Measurements from ENCODE around the gene RGS19.
"Not testable (repeated sequence)": the region's sequence is repeated elsewhere in the genome, so short reads cannot be mapped to it uniquely, and the experiment has no call there.

Gene RGS19

DNA sequence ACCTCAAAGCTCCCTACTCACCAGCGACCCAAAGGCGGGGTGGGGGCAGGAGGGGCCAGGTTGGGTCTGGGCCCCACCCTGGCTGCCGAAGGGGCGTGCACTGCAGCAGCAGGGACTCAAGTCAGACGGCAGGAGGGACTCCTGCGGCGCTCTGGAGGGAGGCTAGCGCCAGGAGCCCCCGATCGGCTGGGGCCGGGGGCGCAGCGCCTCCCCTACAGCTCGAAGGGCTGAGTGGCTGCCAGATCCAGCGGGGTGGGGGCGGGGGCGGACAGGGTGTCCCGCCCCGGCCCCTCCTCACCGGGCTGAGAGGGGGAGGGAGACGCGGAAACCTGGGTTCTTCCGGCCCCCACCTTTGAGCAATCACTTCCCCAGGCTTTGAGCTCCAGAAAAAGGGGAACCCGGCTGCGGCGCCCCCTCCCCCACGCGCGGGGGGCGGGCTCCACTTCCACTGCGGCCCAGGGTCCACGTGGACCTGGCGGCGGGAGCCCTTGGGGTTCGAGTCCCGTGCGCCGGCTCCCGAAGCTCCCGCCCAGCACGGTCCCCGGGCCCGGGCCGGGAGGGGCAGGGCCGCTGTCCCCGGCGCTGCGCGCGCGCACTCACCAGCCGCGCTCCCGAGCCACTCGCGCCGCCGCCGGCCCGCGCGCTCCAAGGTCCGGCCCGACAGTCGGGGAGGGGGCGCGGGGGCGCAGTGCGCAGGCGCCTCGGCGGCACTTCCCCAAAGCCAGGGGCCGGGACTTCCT lies at the start of gene RGS19:
TSS of gene RGS19 (minus strand) at position 246 of the 740 bp plus-strand sequence. CDS start 2,632 bp downstream, outside the sequence.
- H3K4me3 ChIP-seq (ENCODE audit: low read length): peak within 1 kb of the TSS; percentile 66
- H3K9ac ChIP-seq (ENCODE audit: low read length): peak within 1 kb of the TSS; percentile 53
- peaks cover 42% of the 10 kb centered on the region for H3K27me3 ChIP-seq (ENCODE audit: control insufficient read depth, insufficient read depth, low read length)
- H3K27ac ChIP-seq (ENCODE audit: low read length): no peak within 1 kb of the TSS
- no peaks in the 10 kb centered on the region for H3K9me3 ChIP-seq (ENCODE audit: control insufficient read depth, low read depth, low read length)
- no peaks in the 10 kb centered on the region for H3K36me3 ChIP-seq (ENCODE audit: control insufficient read depth, low read depth, low read length)
- H3K4me1 ChIP-seq (ENCODE audit: control insufficient read depth, low read depth, low read length): peaks cover 8% of the 10 kb centered on the region

DNA sequence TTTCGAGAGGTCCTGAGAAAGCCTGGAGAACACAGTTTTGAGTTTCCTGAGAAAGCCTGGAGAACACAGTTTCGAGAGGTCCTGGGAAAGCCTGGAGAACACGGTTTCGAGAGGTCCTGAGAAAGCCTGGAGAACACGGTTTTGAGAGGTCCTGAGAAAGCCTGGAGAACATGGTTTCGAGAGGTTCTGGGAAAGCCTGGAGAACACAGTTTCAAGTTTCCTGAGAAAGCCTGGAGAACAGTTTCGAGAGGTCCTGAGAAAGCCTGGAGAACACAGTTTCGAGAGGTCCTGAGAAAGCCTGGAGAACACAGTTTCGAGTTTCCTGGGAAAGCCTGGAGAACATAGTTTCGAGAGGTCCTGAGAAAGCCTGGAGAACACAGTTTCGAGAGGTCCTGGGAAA lies 44.2 kb upstream of the RGS19 start:
- not testable (repeated sequence) for H3K27ac ChIP-seq (ENCODE audit: low read length); H3K9ac ChIP-seq (ENCODE audit: low read length); H3K4me1 ChIP-seq (ENCODE audit: control insufficient read depth, low read depth, low read length); H3K36me3 ChIP-seq (ENCODE audit: control insufficient read depth, low read depth, low read length); H3K9me3 ChIP-seq (ENCODE audit: control insufficient read depth, low read depth, low read length); H3K4me3 ChIP-seq (ENCODE audit: low read length); H3K27me3 ChIP-seq (ENCODE audit: control insufficient read depth, insufficient read depth, low read length)

GRCh38 chr20:64122927-64123326 lies 43.6 kb upstream of the RGS19 start:
- H3K27me3 ChIP-seq (ENCODE audit: control insufficient read depth, insufficient read depth, low read length); H3K27ac ChIP-seq (ENCODE audit: low read length); H3K9me3 ChIP-seq (ENCODE audit: control insufficient read depth, low read depth, low read length); H3K9ac ChIP-seq (ENCODE audit: low read length); H3K36me3 ChIP-seq (ENCODE audit: control insufficient read depth, low read depth, low read length); H3K4me3 ChIP-seq (ENCODE audit: low read length); H3K4me1 ChIP-seq (ENCODE audit: control insufficient read depth, low read depth, low read length): not testable (repeated sequence)

DNA sequence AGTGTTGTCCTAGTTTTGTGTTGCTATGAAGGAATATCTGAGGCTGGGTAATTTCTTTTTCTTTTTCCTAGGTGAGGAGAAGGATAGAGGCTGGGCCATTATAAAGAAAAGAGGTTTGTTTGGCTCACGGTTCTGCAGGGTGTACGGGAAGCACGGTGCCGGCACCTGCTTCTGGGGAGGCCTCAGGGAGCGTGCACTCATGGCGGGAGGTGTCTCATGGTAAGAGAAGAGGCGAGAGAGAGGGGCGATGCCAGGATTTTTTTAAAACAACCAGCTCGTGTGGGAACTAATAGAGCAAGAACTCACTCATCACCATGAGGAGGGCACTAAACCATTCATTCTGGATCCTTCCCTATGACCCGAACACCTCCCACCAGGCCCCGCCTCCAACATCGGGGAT lies 42.3 kb upstream of the RGS19 start:
- Histone ChIP-seq H3K36me3 (ENCODE audit: control insufficient read depth, low read depth, low read length) (no peaks in the 10 kb centered on the region), H3K27me3 (ENCODE audit: control insufficient read depth, insufficient read depth, low read length) (no peaks in the 10 kb centered on the region), H3K27ac (ENCODE audit: low read length) (no peak overlapping the region), H3K9me3 (ENCODE audit: control insufficient read depth, low read depth, low read length) (no peaks in the 10 kb centered on the region), H3K9ac (ENCODE audit: low read length) (no peak overlapping the region), H3K4me1 (ENCODE audit: control insufficient read depth, low read depth, low read length) (no peaks in the 10 kb centered on the region), H3K4me3 (ENCODE audit: low read length) (no peak overlapping the region)

DNA sequence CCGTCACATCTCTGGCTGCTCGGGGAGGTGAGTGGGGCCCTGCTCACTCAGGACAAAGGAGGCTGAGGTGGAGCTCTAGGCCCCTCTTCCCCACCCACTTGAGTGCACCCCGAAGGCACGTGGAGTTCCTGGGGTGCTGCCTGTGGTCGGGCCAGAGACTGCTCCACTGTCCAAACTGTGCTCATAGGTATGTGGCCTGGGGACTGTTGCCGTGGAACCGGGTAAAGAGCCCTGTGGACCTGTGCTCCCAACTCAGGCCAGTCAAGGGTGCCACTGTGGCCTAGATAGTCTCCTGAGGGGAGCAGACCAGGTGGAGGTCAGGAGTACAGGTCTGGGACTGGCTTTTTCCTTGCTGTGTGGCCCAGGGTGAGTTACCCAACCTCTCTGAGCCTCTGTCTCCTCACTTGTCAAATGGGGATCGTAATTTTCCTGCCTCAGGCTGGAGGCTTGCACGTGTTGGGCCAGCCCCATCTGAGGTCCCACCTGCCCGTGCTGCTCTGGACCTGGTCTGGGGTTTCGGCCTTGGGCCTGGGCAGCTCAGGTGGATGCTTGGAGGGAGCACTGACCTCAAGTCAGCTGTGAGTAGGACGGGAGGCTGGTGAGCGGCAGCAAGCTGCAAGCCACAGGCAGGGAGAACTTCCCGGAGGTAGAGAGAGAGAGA lies 40.5 kb upstream of the RGS19 start:
- H3K9ac ChIP-seq (ENCODE audit: low read length): no peak overlapping the region
- no peaks in the 10 kb centered on the region for H3K9me3 ChIP-seq (ENCODE audit: control insufficient read depth, low read depth, low read length)

DNA sequence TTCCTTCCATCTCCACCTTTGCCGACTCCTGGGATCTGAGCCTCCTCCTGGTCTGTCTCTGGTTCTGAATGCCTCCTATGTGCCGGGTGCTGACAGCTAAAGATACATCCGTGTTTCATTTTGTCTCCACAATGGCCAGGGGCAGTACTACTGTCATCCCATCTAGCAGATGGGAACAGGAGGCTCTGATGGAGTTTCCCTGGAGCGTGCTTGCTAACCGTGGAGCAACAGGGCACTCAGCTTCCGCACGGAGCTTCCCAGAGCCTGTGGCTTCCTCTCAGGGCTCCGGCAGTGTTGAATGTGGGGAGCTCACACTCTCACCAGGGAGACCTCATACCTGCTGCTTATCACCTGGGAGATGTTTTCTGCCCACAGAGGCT lies 40.0 kb upstream of the RGS19 start:
- H3K4me1 ChIP-seq (ENCODE audit: control insufficient read depth, low read depth, low read length): no peaks in the 10 kb centered on the region
- H3K27ac ChIP-seq (ENCODE audit: low read length): no peak overlapping the region
- H3K36me3 ChIP-seq (ENCODE audit: control insufficient read depth, low read depth, low read length): no peaks in the 10 kb centered on the region
- H3K27me3 ChIP-seq (ENCODE audit: control insufficient read depth, insufficient read depth, low read length): no peaks in the 10 kb centered on the region
- H3K9me3 ChIP-seq (ENCODE audit: control insufficient read depth, low read depth, low read length): no peaks in the 10 kb centered on the region
- H3K9ac ChIP-seq (ENCODE audit: low read length): no peak overlapping the region
- no peak overlapping the region for H3K4me3 ChIP-seq (ENCODE audit: low read length)

More for the DNA sequence above, 40.5 kb upstream of the RGS19 start:
- Histone ChIP-seq H3K4me3 (ENCODE audit: low read length) (no peak overlapping the region), H3K27me3 (ENCODE audit: control insufficient read depth, insufficient read depth, low read length) (no peaks in the 10 kb centered on the region), H3K27ac (ENCODE audit: low read length) (no peak overlapping the region), H3K36me3 (ENCODE audit: control insufficient read depth, low read depth, low read length) (no peaks in the 10 kb centered on the region), H3K4me1 (ENCODE audit: control insufficient read depth, low read depth, low read length) (no peaks in the 10 kb centered on the region)

DNA sequence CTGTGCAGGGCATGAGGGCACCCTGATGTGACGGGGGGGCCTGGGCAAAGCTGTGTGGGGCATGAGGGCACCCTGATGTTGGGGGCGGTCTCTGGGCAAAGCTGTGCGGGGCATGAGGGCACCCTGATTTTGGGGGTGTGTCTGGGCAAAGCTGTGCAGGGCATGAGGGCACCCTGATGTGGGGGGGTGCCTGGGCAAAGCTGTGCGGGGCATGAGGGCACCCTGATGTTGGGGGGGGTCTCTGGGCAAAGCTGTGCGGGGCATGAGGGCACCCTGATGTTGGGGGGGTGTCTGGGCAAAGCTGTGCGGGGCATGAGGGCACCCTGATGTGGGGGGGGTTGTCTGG lies 38.1 kb upstream of the RGS19 start:
- not testable (repeated sequence) for H3K9ac ChIP-seq (ENCODE audit: low read length); H3K27me3 ChIP-seq (ENCODE audit: control insufficient read depth, insufficient read depth, low read length)

DNA sequence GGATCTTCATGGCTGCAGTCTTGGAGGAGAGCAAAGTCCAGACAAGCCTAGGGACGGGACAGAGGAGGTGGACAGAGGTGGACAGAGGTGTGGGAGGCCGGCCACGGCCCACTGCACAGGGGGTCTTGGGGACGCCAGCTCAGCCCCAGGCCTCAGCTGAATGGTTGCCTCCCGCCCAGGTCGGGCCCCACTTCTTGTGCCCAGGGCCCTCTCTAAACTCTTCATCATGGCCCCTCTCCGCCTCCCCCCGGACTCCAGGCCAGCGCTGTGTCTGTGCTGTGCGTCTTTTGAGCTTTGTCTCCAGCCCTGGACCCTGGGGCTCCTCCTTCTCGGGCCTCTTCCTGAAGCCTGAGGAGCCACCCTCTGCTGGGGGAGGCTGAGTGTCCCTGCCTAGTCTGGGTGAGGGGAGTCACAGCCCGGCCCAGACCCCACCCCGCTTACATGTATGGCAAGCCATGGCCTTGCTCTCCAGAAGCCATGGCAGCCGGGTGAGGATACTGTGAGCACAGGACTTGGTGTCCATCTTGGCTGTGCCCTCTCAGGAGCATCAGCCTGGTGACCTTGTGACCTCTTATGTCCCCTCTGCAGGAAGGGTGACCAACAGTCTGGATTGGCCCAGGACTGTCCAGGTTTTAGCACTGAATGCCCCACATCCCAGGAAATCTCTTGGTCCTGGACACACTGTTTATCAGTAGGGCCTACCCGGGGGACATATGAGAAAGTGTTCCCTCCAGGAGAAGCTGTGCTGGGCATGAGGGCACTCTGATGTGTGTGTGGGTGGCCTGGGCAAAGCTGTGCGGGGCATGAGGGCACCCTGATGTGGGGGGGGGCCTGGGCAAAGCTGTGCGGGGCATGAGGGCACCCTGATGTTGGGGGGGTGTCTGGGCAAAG lies 37.5 kb upstream of the RGS19 start:
- no peaks in the 10 kb centered on the region for H3K36me3 ChIP-seq (ENCODE audit: control insufficient read depth, low read depth, low read length)
- H3K4me1 ChIP-seq (ENCODE audit: control insufficient read depth, low read depth, low read length): no peaks in the 10 kb centered on the region
- no peak overlapping the region for H3K27ac ChIP-seq (ENCODE audit: low read length)
- no peak overlapping the region for H3K4me3 ChIP-seq (ENCODE audit: low read length)
- H3K9ac ChIP-seq (ENCODE audit: low read length): no peak overlapping the region
- H3K27me3 ChIP-seq (ENCODE audit: control insufficient read depth, insufficient read depth, low read length): no peaks in the 10 kb centered on the region
- no peaks in the 10 kb centered on the region for H3K9me3 ChIP-seq (ENCODE audit: control insufficient read depth, low read depth, low read length)

More for the DNA sequence above, 38.1 kb upstream of the RGS19 start:
- not testable (repeated sequence) for H3K9me3 ChIP-seq (ENCODE audit: control insufficient read depth, low read depth, low read length); H3K4me3 ChIP-seq (ENCODE audit: low read length); H3K36me3 ChIP-seq (ENCODE audit: control insufficient read depth, low read depth, low read length); H3K27ac ChIP-seq (ENCODE audit: low read length); H3K4me1 ChIP-seq (ENCODE audit: control insufficient read depth, low read depth, low read length)

DNA sequence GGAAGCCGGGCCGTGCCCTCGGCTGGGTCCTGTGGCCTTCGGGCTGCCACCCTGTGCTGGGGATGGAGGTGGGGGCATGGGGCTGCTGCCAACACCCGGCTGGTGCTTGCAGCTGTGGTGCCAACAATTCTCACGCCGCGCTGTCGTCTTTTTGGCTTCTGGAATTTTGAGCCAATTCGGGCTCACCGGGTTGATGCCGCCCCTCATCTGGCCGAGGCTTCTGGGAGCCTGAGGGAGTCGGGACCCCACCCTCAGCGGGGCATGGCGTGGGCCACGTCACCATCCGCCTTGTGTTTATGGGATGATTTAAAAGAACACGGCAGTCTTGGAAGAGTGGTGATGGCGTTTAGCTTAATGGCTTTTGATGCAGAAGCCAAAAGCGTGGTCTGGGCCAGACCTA lies 36.7 kb upstream of the RGS19 start:
- Histone ChIP-seq H3K27me3 (ENCODE audit: control insufficient read depth, insufficient read depth, low read length) (no peaks in the 10 kb centered on the region), H3K4me1 (ENCODE audit: control insufficient read depth, low read depth, low read length) (no peaks in the 10 kb centered on the region), H3K36me3 (ENCODE audit: control insufficient read depth, low read depth, low read length) (no peaks in the 10 kb centered on the region), H3K27ac (ENCODE audit: low read length) (no peak overlapping the region), H3K9ac (ENCODE audit: low read length) (no peak overlapping the region), H3K9me3 (ENCODE audit: control insufficient read depth, low read depth, low read length) (no peaks in the 10 kb centered on the region), H3K4me3 (ENCODE audit: low read length) (no peak overlapping the region)

GRCh38 chr20:64115171-64115911 lies 36.0 kb upstream of the RGS19 start:
- Histone ChIP-seq H3K4me3 (ENCODE audit: low read length) (no peak overlapping the region), H3K27ac (ENCODE audit: low read length) (no peak overlapping the region), H3K36me3 (ENCODE audit: control insufficient read depth, low read depth, low read length) (no peaks in the 10 kb centered on the region), H3K9ac (ENCODE audit: low read length) (no peak overlapping the region), H3K27me3 (ENCODE audit: control insufficient read depth, insufficient read depth, low read length) (no peaks in the 10 kb centered on the region), H3K9me3 (ENCODE audit: control insufficient read depth, low read depth, low read length) (no peaks in the 10 kb centered on the region), H3K4me1 (ENCODE audit: control insufficient read depth, low read depth, low read length) (no peaks in the 10 kb centered on the region)

DNA sequence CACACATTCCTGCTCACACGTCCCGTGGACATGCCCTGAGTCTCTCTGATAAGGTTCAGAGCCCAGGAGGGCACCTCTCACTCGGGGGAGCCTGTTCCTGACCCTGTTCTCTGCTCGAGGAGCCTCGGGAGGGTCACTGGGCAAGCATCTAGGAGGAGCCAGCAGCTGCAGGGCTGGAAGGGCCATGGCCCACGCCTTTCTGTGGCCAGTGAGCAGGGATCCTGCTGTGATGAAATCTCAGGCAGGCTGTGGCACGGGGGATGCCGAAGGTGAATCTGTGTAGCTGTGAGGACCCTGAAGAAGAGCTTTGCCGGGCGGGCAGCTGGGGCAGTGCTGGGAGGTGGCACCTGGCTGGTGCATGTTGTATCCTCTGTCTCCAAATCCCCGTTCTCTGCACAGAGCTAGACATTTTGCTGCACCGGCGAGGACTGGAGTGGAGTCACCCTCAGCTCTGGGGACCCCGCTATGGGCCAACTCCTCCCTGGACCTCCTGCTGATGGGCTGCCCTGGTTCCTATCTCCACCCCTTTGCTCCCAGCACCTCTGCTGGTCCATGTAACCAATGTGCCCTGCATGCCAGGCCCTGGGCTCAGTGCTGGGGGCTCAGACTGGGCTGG lies 35.1 kb upstream of the RGS19 start:
- no peak overlapping the region for H3K4me3 ChIP-seq (ENCODE audit: low read length)
- H3K27ac ChIP-seq (ENCODE audit: low read length): no peak overlapping the region
- no peaks in the 10 kb centered on the region for H3K36me3 ChIP-seq (ENCODE audit: control insufficient read depth, low read depth, low read length)

More for the DNA sequence above, 35.1 kb upstream of the RGS19 start:
- Histone ChIP-seq H3K4me1 (ENCODE audit: control insufficient read depth, low read depth, low read length) (no peaks in the 10 kb centered on the region), H3K9ac (ENCODE audit: low read length) (no peak overlapping the region), H3K27me3 (ENCODE audit: control insufficient read depth, insufficient read depth, low read length) (no peaks in the 10 kb centered on the region), H3K9me3 (ENCODE audit: control insufficient read depth, low read depth, low read length) (no peaks in the 10 kb centered on the region)

All from iPS-18a (cell line).